Neural crest cell (in vitro differentiated cells): ENCODE results near the gene KCNQ4. TPM values are rescaled to one million over a fixed set of nuclear protein-coding genes. Genes with fewer than 3 reads are reported as not detected.

Source experiments
- DNase-seq: peaks from one replicate; pipeline ENCODE4 v3.0.0; 2021; ENCODE audit warnings: low read depth, mixed read lengths, low spot score
- H3K27ac Mint-ChIP-seq: one replicate; pipeline ENCODE4 v1.8.0; 2021; ENCODE audit warnings: mild to moderate bottlenecking, mixed read lengths; ENCODE audit not compliant: unreplicated experiment
- H3K27me3 Mint-ChIP-seq: 2 replicates; pipeline ENCODE4 v1.8.0; 2021; ENCODE audit warnings: low read depth, mild to moderate bottlenecking, mixed read lengths
- H3K36me3 Mint-ChIP-seq: 2 replicates; pipeline ENCODE4 v1.8.0; 2021; ENCODE audit warnings: low read depth, mild to moderate bottlenecking, mixed read lengths
- H3K4me1 Mint-ChIP-seq: 2 replicates; pipeline ENCODE4 v1.8.0; 2021; ENCODE audit warnings: mixed read lengths
- H3K4me3 Mint-ChIP-seq: one replicate; pipeline ENCODE4 v1.8.0; 2021; ENCODE audit warnings: mild to moderate bottlenecking, mixed read lengths
- H3K9me3 Mint-ChIP-seq: 2 replicates; pipeline ENCODE4 v1.8.0; 2021; ENCODE audit warnings: mixed read lengths
- total RNA-seq: library from RNA; stranded (reverse); gene quantifications from 2 replicates; pipeline ENCODE4 v1.2.1, GENCODE V29; 2021
- TF ChIP-seq, protein P1 (sequence below): fragments of 200-600 bp; sonication (generic); conservative IDR thresholded peaks from 2 replicates; pipeline ENCODE4 v1.5.0; 2021; ENCODE audit warnings: antibody characterized with exemption, mild to moderate bottlenecking

Gene KCNQ4
- total RNA-seq, 1 donor from 2014 or later, result 0.89 TPM

DNA sequence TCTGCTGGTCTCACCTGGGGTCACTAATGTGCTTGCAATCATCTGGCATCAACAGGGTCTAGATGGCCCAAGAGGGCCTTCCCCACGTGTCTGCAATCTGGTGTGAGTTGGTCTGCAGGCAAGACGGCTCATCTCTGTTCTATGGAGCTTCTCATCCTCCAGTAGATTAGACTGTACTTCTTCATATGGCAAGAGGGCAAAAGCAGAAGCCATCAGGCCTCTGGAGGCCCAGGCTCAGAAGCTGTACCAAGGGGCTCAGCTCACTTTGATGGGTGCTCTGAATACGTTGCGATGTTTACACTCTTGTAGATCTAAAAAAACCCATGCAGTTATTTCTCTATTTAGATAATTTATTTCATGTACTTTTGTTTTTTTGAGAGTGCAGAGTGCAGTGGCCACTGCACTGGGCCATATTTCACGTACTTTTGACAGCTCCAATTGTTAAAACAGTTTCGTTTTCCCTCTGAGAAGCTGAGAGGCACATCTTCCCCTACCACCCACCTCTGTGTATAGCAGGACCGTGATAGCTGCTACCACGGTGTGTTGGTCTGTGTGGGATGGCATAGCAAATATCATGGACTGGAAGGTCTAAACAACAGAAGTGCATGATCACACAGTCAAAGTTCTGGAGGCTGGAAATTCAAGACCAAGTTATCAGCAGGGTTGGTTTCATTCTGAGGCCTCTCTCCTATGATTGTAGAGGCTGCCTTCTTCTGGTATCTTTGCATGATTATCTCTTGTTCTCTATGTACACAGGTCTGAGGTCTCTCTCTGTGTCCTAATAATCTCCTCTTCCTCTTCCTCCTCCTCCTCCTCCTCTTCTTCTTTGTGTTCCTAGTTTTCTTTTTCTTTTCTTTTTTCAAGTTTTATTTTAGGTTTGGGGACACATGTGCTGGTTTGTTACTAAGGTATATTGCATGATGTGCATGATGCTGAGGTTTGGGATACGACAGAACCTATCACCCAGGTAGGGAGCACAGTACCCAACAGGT is 61.6 kb downstream of the KCNQ4 start:
- no peak overlapping the region for H3K4me3 Mint-ChIP-seq

DNA sequence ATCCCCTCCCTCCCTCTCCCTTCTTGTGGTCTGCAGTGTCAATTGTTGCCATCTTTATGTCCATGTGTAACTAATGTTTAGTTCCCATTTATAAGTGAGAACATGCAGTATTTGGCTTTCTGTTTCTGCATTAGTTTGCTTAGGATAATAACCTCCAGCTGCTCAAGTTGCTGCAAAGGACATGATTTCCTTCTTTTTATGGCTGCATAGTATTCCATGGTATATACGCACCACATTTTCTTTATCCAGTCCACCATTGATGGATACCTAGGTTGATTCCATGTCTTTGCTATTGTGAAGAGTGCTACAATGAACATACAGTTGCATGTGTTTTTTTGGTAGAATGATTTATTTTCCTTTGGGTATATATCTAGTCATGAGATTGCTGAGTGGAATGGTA is 62.3 kb downstream of the KCNQ4 start:
- Mint-ChIP-seq H3K27me3 (no peaks in the 10 kb centered on the region), H3K4me3 (no peak overlapping the region), H3K36me3 (peaks cover 3% of the 10 kb centered on the region), H3K27ac (no peak overlapping the region), H3K9me3 (peaks cover 6% of the 10 kb centered on the region), H3K4me1 (peaks cover 28% of the 10 kb centered on the region)
- no peak for DNase-seq
- TF ChIP-seq, protein P1, sequence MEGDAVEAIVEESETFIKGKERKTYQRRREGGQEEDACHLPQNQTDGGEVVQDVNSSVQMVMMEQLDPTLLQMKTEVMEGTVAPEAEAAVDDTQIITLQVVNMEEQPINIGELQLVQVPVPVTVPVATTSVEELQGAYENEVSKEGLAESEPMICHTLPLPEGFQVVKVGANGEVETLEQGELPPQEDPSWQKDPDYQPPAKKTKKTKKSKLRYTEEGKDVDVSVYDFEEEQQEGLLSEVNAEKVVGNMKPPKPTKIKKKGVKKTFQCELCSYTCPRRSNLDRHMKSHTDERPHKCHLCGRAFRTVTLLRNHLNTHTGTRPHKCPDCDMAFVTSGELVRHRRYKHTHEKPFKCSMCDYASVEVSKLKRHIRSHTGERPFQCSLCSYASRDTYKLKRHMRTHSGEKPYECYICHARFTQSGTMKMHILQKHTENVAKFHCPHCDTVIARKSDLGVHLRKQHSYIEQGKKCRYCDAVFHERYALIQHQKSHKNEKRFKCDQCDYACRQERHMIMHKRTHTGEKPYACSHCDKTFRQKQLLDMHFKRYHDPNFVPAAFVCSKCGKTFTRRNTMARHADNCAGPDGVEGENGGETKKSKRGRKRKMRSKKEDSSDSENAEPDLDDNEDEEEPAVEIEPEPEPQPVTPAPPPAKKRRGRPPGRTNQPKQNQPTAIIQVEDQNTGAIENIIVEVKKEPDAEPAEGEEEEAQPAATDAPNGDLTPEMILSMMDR, result no peak

More for the DNA sequence above, 61.6 kb downstream of the KCNQ4 start:
- H3K27ac Mint-ChIP-seq, result no peak overlapping the region
- no peaks in the 10 kb centered on the region for H3K27me3 Mint-ChIP-seq
- peaks cover 28% of the 10 kb centered on the region for H3K4me1 Mint-ChIP-seq
- TF ChIP-seq, protein P1, result no peak
- peaks cover 6% of the 10 kb centered on the region for H3K9me3 Mint-ChIP-seq
- DNase-seq, result no peak
- peaks cover 3% of the 10 kb centered on the region for H3K36me3 Mint-ChIP-seq

DNA sequence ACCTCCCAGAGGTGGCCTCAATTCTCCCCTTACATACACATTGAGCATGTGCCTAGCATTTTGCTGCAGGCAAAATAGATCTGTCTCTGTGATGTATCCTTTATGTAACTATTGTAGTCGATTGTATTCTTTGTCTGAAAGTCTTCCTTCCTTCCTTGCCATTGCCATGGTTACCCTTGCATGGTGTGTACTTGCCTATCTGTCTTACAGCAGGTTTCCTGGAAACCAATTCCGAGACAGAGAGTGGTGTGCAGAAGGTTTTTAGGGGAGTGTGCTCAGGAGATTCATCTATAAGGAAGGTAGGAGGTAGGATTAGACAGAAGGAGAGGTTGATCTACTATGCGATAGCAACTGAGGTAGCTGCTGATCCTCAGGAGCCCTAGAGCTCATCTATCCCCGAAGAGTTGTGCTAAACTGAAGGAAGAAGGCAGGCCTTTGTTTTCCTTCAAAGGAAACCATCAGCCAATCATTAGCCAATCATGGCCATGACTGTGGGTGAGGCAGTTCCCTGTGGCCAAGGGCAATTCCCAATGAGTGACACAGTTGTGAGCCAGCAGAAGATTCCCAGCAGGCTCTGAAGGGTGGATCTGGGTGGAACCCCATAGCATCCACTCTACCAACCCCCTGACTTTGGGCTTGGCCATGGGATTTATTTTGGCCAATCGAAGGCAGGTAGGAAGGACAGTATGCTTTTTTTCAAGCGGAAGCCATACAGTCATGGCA is 63.6 kb downstream of the KCNQ4 start:
- Mint-ChIP-seq H3K36me3 (peaks cover 3% of the 10 kb centered on the region), H3K9me3 (peaks cover 6% of the 10 kb centered on the region), H3K27me3 (no peaks in the 10 kb centered on the region), H3K27ac (peak overlapping the region; percentile 2), H3K4me1 (peaks cover 28% of the 10 kb centered on the region), H3K4me3 (no peak overlapping the region)
- TF ChIP-seq, protein P1, result no peak
- no peak for DNase-seq

DNA sequence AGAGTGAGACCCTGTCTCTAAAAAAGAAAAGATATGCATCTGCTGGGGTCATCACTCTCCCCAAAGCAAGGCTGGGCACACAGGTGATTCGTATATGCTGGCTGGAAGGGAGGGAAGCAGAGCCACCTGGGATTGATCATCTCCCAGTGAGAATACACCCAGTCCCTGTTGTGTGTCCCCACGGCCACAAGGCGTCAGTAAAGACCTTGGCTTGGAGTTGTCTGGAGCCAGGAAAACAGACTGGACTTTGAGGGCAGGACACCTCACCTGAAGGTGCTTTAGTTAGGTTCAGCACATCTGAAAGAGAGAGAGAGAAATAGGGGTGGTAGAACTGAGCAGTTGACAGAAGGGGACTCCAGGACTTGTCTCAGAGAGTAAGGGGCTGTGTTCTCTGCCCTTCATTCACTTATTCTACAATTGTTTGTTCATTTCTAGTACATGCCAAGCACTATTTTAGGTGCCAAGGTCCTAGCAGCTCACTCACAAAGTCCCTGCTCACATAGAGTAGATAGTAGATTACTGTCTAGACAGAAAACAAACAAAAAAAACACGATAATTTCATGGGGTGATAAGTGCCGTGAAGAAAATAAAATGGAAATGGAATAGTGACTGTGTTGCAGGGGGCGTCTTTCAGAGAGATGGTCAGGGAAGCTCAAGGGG is 65.1 kb downstream of the KCNQ4 start:
- TF ChIP-seq, protein P1, result peak; percentile 87
- Mint-ChIP-seq H3K27ac (no peak overlapping the region), H3K36me3 (no peaks in the 10 kb centered on the region), H3K4me3 (no peak overlapping the region), H3K4me1 (peaks cover 26% of the 10 kb centered on the region), H3K27me3 (no peaks in the 10 kb centered on the region), H3K9me3 (no peaks in the 10 kb centered on the region)
- peak; percentile 46 for DNase-seq

DNA sequence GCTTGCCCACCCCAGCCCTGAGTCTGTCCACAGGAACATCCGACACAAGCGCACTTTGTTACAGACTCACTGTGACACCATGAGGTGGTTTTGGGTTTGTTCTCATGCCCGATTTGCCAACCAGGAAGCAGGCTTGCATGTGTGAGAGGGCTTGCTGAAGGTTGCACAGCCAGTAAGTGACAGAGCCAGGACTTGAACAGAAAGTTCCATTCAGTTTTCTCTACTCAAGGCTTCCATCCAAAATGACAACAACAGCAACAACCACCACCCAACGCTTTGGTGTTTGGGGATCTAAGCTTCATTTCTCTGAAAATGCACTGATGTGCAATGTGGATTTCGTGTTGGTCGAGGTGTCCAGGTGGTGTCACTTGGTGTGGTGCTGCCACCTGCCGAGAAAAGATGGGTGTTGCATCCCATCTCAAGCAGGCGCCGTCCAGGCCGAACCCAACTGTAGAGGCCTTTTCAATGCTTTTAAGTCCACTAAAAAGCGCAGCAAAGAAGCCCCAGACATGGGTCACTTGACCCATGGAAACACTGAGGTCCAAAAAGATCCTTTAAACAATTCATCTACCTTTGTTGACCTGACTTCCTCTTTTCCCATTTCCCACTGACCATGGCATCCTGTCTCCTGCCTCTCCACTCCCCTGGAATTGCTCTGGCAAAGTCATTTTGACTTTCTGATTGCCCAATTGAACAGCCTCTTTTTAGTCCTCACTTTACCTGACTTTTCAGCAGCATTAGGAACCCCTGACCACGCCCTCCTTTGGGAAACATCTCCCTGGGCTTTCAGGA is 66.4 kb downstream of the KCNQ4 start:
- Mint-ChIP-seq H3K27me3 (no peaks in the 10 kb centered on the region), H3K9me3 (no peaks in the 10 kb centered on the region), H3K4me3 (no peak overlapping the region), H3K4me1 (peaks cover 21% of the 10 kb centered on the region), H3K36me3 (no peaks in the 10 kb centered on the region), H3K27ac (no peak overlapping the region)
- DNase-seq, result peak; percentile 72
- TF ChIP-seq, protein P1, result peak; percentile 89
